OCI-LY7 (cell line): ENCODE measurements around the gene TLL2.

ENCODE experiments used
- CTCF ChIP-seq: fragments of 200-600 bp; sonication (generic); conservative IDR thresholded peaks from 2 replicates; pipeline ENCODE4 v1.5.1; 2014; ENCODE audit warnings: mild to moderate bottlenecking, antibody characterized with exemption, low read length, moderate library complexity, mixed read lengths
- EZH2phosphoT487 ChIP-seq: fragments of 200-600 bp; sonication (generic); IDR thresholded peaks from 2 replicates; pipeline ENCODE4 v1.6.1; 2018; ENCODE audit warnings: low read depth, borderline replicate concordance, mild to moderate bottlenecking, mixed run types, antibody characterized with exemption, low read length, moderate library complexity, mixed read lengths

GRCh38 chr10:96516337-96516736 is 2.6 kb upstream of the TLL2 start:
- TF ChIP-seq EZH2phosphoT487 (no peak), CTCF (no peak)
